HG02943 (cell line): ENCODE measurements around the gene CD36.

Experiments
- ATAC-seq: cut with Tn5 transposase; IDR thresholded peaks from one replicate; pipeline ENCODE4 v1.9.1; 2021; ENCODE audit warnings: mild to moderate bottlenecking, low read depth, moderate library complexity; ENCODE audit not compliant: unreplicated experiment

The CD36 gene

DNA sequence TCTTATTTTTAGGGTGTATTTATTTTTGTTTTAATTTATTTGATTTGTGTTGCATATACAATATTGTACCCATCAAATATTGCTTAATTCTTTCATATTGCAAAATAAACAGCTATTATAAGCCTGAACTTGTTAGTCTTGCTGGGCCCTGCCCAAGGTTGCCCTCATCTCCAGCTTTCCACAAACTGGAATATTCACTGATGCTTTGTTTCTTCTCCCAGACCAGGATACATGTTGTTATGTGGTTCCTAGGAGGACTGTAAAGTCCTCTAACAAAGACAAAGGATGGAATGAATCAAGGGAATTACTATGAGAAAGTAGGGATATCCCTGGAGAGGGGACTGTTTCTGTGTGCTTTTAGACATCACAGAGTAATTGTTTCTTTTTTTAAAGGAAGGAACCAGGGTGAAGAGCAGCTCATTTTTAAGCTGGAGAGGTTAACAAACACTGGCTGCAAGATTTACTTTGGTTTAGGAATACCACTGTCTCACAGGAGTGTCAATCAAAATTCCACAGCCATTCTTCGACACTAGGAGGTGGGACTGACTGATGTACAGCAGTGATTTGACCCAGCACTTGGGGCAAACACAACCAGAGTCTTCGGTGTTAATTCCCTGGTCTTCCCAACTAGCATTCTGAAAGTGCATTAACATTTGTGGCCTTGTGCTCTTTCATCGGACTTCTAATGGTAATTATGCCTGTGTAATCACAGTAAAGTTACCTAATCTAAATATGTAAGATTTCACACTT lies 14.8 kb upstream of the CD36 start:
- no peak for ATAC-seq

DNA sequence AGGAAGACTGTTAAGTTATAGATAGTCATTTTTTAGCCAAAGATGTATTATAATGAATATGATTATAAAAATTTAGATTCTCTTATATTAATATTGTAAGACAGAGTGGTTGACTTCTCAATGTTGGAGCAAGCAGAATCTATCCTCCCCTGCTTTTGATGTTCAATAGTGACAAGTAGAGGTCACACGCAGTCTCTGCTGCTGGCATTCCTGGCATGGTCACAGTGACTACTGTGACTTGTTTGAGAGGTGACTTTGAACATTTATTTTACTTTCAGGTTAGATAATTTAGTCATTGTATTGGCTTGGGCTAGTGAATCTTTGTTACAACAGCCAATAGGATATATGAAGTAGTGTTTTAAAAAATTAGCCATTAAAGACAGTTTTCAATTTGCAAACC lies 13.7 kb upstream of the CD36 start:
- no peak for ATAC-seq

DNA sequence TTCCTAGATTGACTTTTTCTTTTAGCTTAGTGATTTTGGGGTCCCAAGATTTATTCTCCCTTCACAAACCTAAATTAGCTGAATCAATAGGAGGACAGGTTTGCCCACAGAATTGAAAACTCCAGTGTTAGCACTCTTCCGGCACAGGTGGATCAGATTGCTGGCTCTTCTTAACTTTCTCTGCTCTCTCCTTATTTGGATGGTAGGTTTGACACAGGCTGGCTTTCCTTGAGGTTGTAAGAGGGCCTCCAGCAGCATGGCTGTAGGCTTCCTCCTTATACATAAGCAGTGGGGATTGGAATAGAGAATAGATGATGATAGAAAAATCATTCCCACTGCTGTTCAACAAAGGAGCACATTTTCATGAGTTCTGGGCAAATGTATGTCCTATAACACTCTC lies 9.4 kb upstream of the CD36 start:
- ATAC-seq = no peak

DNA sequence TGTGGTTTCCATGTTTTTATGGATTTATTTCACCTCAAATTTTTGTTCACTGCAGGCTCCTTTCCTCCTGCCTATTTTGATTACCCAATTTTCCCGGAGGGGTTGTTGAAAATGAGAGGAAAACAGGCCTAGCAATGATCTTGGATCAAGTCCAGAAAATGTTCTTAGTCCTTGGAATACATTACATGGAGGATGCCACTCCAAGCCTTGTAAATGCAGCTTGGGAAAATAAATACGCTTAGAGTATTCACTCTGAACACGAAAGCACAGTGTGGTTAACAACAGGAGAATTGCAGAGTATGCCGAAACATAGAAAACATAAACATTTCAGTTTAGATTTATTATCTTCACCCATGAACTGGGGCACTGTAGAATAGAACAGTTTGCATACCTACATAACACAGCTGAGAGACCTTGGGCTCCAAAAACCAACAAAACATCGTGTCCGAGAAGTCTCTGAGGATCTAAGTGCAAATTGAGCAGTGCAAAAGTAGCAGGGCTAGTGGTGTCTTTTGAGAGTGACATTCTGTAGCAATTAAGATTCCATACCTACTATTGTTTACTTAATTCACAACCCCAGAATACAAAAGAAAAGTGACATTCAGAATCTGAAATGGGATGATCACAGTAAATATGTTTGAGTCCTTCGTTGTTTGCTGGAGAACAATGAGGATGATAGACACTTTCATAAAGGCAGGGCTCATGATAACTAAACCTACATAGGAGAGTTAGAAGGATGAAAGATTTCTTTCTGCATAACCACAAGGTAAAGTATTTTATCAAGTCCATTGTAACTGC lies 7.6 kb upstream of the CD36 start:
- ATAC-seq = no peak

DNA sequence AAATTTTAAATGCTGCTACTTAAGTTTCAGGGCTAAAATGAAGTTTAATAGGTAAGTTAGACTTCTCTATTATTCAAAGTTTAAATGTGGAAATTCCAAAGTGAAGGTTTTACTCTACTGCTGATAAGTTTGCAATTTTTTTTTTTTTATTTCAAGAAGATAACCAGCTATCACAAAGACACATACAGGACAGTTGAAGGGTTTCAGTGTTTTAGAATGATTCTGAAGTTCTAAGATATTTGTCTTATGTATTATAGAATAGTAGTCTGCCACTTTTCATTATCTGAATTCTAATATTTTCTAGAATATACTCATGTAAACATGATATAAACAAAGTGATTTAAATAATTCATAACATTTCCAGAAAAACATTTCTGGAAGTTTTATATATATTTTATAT lies 7.0 kb upstream of the CD36 start:
- ATAC-seq = no peak

DNA sequence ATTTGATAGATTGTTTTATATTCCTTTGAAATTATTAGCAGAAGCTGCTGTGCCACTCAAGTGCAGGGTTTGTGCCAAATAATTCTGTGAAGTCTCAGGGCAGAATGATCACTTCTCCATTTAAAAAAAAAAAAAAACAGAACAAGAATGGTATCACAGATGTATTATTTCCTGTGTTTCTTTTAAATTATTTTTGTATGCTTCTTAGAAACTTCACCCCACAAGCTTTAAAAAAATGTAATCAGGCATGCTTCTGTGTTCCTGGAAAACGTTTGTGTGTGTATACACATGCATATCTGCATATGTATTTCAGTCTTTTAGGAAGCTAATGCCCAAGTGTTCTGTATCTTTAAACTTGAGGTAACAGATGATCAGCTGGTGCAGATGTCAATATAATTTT lies 6.3 kb upstream of the CD36 start:
- ATAC-seq = no peak

DNA sequence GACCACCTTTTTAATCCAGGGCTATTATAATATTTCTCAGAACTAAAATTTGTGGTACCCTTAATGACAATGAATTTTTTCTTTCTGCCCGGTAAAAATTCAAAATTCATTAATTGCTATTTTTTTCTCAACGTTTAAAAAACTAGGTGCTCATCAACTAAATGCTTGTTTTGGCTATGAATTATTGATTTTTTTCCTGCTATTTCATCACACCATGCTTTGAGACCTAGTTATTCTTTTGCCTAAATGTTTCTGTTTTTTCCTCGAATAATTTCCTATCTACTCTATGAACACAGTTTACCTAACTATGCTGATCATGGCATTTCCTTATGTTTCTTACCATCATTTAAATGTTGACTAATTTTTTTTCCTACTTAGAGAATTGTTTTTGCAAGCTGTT lies 5.6 kb upstream of the CD36 start:
- ATAC-seq = no peak

DNA sequence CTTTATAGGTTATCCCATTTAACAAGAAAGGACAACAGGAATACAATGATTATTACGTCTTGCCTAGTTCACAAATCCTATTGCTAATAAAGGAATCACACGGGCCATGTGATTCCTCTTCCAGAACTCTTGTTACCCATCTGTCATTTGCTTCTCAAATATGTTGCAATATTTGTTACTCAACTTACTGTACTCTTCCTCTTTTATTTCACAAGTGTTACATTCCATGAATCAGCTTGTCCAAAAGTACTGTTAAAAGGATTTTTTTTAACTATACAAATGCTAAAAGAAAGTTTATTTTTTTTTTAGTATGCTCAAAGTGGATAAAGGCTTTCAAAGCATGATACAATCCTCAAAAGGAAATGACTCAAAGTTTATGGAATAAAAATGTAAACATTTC lies 3.9 kb upstream of the CD36 start:
- no peak for ATAC-seq

DNA sequence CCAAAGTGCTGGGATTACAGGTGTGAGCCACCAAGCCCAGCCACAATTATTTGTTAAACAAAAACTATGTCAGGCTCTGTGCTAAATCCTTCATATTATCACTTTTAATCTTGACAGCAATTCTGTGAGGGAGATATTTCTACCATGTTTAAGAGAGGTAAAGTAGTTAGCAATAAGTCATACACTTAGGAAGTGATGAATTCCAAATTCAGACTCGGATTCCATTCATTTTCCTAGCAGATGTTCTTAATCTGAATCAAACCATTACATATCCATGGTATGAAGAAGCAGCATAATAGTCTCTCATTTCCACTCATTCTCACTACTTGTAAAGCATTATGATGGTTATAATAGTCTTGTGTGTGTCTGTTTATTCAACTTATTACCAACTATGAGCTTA lies 2.9 kb upstream of the CD36 start:
- no peak for ATAC-seq

DNA sequence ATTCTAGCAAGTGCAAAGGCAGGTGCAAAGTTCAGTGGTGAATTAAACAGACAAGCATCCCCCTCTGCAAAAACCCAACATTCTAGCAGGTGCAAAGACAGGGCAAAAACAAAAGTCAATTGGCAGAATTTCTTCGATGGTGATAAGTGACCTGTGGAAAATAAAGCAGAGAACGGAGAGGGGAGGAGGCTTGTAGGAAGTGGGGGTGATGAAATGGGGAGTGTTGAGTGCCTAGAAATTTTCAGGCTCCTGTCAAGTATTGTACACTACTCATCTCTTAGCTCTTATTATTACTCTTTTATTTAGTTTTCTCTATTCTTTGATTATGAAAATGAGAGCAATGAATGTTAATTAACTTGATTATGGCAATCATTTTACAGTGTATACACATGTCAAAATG lies 2.4 kb upstream of the CD36 start:
- ATAC-seq = no peak

DNA sequence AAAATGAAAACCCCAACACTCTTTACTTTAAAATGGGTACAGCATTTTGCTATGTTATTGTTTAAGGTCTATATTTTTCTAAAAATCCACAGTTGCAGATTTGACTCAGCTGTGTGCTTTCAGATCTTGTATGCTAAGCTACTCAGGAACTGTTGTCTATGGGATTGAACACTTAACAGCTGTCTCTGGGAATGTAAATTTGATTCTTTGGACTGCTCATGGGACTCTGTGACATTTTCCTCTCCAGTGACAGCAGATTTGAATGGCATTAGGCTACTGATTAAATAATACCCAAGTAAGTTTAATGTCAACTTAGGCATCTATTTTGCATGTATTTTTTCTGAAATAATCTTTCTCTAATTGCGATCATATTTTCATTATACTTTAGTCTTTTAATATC lies 1.7 kb upstream of the CD36 start:
- no peak for ATAC-seq

DNA sequence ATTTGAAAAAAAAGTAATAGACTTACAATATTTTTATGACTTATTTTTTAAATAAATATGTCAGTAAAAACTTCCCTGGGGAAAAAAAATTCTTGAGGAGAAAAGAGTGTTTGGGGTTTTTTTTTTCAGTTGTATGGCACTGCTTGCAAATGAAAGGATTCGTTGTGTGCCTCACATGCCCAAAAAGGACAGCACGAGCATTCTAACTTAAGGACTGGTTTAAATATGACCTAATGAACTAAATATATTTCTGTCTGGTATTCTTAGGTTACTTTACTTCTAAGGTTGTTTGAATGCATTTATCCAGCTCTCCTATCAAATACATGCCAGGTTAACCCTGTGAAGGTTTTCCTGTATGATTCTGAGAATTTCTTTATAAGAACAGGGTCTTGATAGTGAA lies 988 bp upstream of the CD36 start:
- ATAC-seq = no peak

DNA sequence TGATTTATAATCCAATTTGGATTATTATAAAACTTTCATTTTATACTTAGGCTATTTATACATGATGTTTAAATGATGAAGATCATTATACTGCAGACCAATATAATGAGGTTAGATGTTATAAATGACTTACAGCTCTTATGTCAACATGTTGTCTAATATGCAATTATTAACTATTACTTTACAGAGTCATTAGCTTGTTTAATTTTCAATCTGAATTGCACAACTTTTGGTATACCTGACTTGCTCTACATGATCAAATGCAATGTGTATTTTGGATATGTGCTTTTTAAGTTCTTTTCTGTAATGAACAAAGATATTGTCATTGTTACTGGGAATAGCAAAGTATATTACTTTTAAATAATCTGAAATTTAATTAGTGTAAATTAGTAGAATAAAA lies 569 bp downstream of the CD36 start:
- no peak for ATAC-seq

DNA sequence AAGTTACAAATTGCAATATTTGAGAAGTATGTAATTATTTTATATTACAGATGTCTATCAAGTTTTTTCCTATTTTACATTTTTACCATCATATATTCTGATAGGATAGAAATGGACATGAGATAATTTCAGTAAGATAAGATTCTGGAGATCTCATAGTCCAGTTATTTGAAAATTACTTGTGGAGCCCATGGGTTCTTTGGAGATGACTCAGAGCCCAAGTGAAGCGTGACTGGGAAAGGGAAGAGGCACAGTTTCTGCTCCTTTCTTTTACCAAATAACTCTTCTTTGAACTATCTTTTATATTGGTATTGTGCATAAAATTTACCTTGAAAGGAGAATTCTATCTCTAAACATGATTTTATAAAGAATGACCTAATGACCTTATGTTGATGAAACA lies 2.4 kb downstream of the CD36 start:
- no peak for ATAC-seq

DNA sequence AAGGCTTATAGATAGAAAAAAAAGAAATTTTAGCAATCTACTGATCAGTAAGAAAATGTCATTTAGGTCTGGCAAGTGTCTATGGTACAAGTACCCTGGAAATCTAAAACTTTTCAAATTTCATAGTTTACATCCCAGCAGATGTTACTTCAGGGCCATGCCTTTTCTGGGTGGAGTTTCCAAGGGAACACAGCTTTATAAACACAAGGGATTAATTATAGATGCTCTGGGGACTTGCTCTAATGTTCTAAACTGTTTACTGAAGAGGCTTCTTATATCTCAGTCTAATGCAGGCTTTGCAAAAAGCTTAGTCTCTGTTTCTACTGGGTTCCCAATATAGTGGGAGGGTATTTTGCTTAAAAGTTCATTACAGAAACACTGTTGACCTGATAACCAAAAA lies 3.1 kb downstream of the CD36 start:
- no peak for ATAC-seq

DNA sequence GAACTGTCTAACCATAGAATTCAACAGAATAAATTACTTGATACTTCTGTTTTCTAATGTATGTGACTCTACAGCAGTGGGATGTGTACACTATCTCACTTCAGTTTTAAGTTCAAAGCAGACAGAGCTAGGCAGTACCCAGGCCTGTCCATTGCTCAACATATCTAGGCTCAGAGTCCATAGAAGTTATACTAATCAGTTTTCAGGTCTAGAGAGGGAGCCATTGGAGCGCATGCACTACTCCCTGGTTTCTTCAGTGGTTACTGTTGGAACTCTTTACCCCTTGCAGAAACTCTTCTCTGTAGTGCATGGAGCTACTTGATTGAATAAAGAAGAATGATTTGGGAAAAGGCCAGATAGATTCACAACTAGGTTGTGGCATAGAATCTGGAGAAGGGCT lies 4.4 kb downstream of the CD36 start:
- ATAC-seq = no peak

DNA sequence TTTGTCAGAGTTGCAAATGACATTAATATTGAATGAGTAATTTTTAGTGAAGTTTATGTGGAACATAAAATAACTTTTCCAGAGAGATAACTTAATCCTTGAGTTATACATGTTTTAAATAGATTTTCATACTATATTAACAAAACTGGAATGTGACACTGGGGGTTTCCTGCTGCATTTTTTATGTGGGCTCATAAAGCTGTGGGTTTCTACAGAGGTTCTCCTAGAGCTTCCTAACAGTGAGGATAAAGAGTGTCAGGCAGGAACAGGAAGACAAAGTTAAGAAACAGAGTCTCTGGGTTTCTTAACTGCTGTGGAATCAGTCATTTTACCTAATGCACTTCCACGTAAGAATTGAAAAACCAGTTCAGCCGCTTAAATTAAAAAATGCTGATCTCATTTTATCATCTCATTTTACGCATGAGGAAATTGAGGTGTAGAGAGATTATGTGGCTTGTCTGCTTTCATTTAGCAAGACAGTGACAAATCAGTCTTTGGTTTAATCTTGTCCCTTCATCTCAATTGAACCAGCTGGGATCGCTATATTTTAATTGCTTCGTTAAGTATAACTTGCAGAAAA lies 5.0 kb downstream of the CD36 start:
- no peak for ATAC-seq

DNA sequence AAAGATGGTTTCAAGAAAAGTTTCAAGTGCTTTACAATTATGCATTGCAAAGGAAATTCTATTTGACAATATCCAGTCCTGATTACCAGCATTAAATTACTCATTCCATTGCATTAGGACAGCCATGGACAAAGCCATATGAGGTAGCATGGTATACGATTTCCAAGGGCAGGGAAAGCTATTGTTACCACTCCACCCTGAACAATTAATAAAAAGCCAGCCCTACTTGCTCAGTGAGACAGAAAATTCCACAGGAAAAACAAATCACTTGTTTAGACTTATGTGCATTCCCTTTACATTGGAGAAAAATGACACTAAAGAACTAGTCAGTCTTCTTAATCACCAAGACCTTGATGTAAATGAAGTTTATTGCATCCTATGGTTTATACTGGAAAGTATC lies 5.6 kb downstream of the CD36 start:
- ATAC-seq = no peak

DNA sequence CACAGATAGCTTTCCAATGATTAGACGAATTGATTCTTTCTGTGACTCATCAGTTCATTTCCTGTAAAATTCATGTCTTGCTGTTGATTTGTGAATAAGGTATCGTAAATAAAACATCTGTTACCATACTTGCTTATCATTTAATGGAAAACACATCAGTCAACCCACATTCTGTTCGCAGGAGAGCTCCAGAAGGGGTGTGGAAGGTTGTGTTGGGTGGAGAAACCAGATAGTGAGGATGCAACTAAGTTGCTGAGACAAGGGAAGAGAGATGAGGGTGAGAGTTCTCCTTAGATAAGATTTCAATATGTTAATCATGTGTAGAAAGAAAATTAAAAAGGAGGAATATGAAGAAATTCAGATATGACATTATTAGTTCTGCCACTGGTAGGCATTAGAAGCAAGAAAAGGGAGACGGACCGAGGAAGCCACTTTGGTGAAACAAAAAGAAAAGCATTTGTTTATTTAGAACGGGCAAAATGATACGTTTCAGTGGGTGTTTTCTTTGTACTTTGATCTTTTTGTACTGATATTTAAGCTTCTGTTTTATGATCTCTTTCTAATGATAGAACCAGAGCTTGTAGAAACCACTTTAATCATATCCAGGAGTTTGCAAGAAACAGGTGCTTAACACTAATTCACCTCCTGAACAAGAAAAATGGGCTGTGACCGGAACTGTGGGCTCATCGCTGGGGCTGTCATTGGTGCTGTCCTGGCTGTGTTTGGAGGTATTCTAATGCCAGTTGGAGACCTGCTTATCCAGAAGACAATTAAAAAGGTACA lies 7.8 kb downstream of the CD36 start:
- ATAC-seq = no peak

DNA sequence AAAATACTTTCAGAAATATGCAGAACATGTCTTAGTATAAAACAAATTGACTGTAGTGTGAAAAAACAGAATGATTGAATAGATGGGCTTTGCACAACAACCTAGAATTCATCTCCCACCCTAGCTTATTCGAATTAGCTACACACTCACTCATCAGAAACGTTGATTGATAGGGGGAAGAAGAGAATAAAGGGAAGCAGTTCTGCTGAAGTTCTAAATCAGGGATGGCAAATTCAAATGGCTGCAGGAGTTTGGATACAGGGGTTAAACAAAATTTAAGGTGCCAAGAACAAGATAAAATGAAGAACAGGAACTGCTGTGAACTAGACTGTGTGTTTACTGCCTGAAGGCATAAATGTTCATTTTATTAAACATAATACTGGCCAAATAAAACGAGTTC lies 9.0 kb downstream of the CD36 start:
- ATAC-seq = no peak

DNA sequence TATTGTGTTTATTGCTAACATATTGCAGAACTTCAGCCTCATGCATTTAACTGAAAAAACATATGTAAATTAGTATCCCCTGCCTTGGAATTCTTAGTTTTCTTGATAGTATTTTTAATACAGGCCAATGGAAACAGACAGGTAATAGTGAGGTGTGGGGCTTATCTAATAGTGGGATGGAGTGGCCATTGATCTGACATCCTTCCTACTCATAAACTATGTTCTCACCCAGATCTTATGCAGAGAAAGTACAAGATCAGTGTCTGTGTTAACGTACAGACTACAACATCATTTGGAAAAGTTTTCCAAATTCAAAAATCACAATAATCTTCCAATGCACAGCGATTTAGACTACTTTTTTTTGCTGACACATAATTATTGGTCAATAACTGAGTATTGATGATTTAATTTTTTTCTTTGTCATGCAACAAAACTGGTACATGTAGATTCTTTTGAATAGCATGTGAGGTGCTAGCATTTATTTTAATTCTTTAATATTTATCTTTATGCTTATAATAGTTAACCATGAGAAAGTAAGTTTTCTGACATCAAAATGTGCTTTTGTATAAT lies 9.7 kb downstream of the CD36 start:
- no peak for ATAC-seq
